KOPT-K1 (cell line): ENCODE results near the gene RAPGEF6.
A peak's percentile ranks its signal among the peaks of the same experiment; 100 is the strongest.
"Not testable (repeated sequence)": the region's sequence is repeated elsewhere in the genome, so short reads cannot be mapped to it uniquely, and the experiment has no call there.

Source experiments
- H3K27ac ChIP-seq: fragments of 200-600 bp; sonication (generic); 2 replicates; pipeline ENCODE4 v1.5.1; 2016; ENCODE audit warnings: antibody characterized with exemption, mild to moderate bottlenecking, low read depth, low read length; ENCODE audit not compliant: poor library complexity, severe bottlenecking
- H3K36me3 ChIP-seq: fragments of 200-600 bp; sonication (generic); 2 replicates; pipeline ENCODE4 v1.5.1; 2017; ENCODE audit warnings: antibody characterized with exemption, mild to moderate bottlenecking, low read length, moderate library complexity; ENCODE audit not compliant: insufficient read depth
- H3K9me3 ChIP-seq: fragments of 200-600 bp; sonication (generic); 2 replicates; pipeline ENCODE4 v1.5.1; 2017; ENCODE audit warnings: antibody characterized with exemption, low read length, mild to moderate bottlenecking; ENCODE audit not compliant: insufficient read depth, poor library complexity, severe bottlenecking

The RAPGEF6 gene

GRCh38 chr5:131607903-131608540, 27.0 kb downstream of the RAPGEF6 start:
- no peak overlapping the region for H3K27ac ChIP-seq
- H3K9me3 ChIP-seq: no peaks in the 10 kb centered on the region
- peaks cover under 1% of the 10 kb centered on the region; the same call in 1 of the 2 replicates for H3K36me3 ChIP-seq

DNA sequence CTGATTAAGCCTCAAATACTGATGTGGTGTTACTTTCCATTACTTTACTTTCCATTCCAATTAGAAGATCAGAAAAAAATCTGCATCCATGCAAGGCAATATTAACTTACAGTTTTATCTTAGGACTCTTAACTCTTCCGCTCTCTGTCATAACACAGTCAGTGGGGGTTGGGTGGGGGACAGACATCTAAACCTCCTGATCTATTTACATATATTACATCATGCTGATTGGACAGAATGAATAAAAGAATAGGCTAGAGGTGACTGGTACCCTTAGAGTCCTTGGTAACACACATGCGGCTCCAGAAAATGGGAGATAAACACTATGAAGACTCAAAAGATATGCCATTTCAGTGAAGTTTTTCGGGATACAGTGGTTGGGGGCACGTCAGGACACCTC, 27.6 kb downstream of the RAPGEF6 start:
- no peak overlapping the region for H3K27ac ChIP-seq
- no peaks in the 10 kb centered on the region for H3K9me3 ChIP-seq
- peaks cover 6% of the 10 kb centered on the region; the same call in 1 of the 2 replicates for H3K36me3 ChIP-seq

GRCh38 chr5:131605086-131605485, 29.9 kb downstream of the RAPGEF6 start:
- Histone ChIP-seq H3K36me3 (peaks cover 23% of the 10 kb centered on the region), H3K9me3 (no peaks in the 10 kb centered on the region), H3K27ac (no peak overlapping the region)

GRCh38 chr5:131595088-131596033, 39.7 kb downstream of the RAPGEF6 start:
- Histone ChIP-seq H3K9me3 (no peaks in the 10 kb centered on the region), H3K36me3 (peaks cover 14% of the 10 kb centered on the region; the same call in 1 of the 2 replicates), H3K27ac (peak overlapping the region; percentile 16)

- Histone ChIP-seq H3K36me3 (peaks cover 10% of the 10 kb centered on the region; the same call in 1 of the 2 replicates), H3K27ac (no peak overlapping the region), H3K9me3 (no peaks in the 10 kb centered on the region)
These were observed 41.1 kb downstream of the RAPGEF6 start for GRCh38 chr5:131593921-131594320.

DNA sequence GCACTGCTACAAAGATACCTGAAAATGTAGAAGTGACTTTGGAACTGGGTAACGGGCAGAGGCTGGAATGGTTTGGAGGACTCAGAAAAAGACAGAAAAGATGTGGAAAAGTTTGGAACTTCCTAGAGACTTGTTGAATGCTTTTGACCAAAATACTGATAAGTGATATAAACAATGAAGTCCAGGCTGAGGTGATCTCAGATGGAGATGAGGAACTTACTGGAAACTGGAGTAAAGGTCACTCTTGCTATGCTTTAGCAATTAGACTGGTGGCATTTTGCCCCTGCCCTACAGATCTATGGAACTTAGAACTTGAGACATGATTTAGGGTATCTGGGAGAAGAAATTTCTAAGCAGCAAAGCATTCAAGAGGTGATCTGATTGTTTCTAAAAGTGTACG, 41.6 kb downstream of the RAPGEF6 start:
- H3K36me3 ChIP-seq: peaks cover 13% of the 10 kb centered on the region; the same call in 1 of the 2 replicates
- not testable (repeated sequence) for H3K27ac ChIP-seq, H3K9me3 ChIP-seq

- no peak overlapping the region for H3K27ac ChIP-seq
- H3K36me3 ChIP-seq: peaks cover 32% of the 10 kb centered on the region; the same call in 1 of the 2 replicates
- H3K9me3 ChIP-seq: peaks cover 3% of the 10 kb centered on the region
These were observed 45.3 kb downstream of the RAPGEF6 start for GRCh38 chr5:131589510-131590348.

DNA sequence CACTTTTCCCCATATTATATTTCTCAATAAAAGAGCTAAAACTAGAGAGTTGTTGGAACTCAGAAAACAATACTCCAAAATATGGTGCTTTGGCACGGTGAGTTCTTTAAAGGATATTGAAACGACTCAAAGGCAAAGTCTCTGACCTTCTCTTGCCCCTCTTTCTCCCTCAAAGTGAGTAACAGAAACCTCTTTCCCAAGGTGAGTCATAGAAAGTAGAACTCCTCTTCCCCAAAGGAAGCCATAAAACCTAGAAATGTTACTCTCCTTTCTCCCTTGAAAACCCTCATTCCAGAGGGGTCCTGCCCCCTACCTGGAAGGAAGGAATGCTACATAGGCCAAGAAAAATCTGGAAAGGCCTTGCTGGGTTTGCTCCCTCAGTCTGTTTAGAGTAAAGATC, 47.5 kb downstream of the RAPGEF6 start:
- no peak overlapping the region for H3K27ac ChIP-seq
- peaks cover 3% of the 10 kb centered on the region for H3K9me3 ChIP-seq
- peaks cover 32% of the 10 kb centered on the region; the same call in 1 of the 2 replicates for H3K36me3 ChIP-seq

- peaks cover 24% of the 10 kb centered on the region for H3K9me3 ChIP-seq
- H3K36me3 ChIP-seq: peaks cover 43% of the 10 kb centered on the region
- H3K27ac ChIP-seq: no peak overlapping the region
These were observed 53.3 kb downstream of the RAPGEF6 start for GRCh38 chr5:131581702-131582101.

GRCh38 chr5:131579917-131580671, 54.9 kb downstream of the RAPGEF6 start:
- no peak overlapping the region for H3K27ac ChIP-seq
- H3K9me3 ChIP-seq: peaks cover 24% of the 10 kb centered on the region
- H3K36me3 ChIP-seq: peaks cover 48% of the 10 kb centered on the region

DNA sequence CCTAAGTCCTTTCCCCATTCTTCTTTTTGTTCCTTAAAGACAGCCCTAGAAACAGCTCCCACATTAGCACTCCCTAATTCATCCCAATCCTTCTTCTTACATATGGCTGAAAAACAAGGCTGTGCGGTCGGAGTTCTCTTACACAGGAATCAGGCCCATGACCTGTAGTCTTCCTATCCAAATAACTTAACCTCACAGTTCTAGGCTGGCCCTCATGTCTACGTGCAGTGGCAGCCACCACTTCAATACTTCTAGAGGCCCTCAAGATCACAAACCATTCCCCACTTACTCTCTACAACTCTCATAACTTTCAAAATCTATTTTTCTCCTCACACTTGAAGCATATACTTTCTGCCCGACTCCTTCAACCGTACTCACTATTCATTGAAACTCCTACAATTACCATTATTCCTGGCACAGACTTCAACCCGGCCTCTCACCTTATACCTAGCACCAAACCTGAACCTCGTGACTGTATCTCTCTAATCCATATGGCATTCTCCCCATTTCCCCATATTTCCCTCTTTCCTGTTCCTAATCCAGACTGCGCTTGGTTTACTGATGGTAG, 59.3 kb downstream of the RAPGEF6 start:
- Histone ChIP-seq H3K9me3 (peaks cover 17% of the 10 kb centered on the region), H3K27ac (no peak overlapping the region), H3K36me3 (peaks cover 41% of the 10 kb centered on the region)

DNA sequence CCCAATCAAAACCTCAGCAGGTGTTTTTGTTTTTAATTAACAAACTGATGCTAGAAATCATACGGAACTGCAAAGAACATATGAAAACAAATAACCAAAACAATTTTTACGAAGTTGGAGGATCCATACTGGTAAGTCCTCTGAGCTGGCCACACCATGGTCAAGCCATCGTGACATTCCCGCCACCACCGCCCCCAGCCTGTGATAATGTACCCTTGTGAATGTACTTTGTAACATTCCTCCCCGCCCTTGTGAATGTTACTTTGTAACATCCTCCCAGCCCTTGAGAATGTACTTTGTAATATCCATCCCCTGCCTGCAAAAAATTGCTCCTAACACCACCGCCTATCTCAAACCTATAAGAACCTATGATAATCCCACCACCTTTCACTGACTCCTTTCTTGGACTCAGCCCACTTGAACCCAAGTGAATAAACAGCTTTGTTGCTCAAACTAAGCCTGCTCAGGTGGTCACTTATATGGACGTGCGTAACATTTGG, 63.3 kb downstream of the RAPGEF6 start:
- peaks cover 6% of the 10 kb centered on the region for H3K9me3 ChIP-seq
- peaks cover 18% of the 10 kb centered on the region for H3K36me3 ChIP-seq
- no peak overlapping the region for H3K27ac ChIP-seq

DNA sequence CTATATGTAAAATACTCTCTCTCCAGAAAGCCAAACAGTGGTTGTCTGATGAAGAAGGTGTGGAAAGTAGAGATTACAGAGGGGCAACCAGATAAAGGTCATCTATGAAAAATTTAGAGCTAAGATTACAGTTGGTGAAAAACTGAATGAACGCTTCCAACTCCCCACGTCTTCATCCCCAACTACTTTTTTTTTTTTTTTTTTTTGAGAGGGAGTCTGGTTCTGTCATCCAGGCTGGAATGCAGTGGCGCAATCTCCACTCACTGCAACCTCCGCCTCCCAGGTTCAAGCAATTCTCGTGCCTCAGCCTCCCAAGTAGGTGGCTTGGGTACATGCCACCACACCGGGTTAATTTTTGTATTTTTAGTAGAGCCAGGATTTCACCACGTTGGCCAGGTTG, 64.3 kb downstream of the RAPGEF6 start:
- peaks cover 6% of the 10 kb centered on the region for H3K9me3 ChIP-seq
- peaks cover 12% of the 10 kb centered on the region for H3K36me3 ChIP-seq
- H3K27ac ChIP-seq: no peak overlapping the region

DNA sequence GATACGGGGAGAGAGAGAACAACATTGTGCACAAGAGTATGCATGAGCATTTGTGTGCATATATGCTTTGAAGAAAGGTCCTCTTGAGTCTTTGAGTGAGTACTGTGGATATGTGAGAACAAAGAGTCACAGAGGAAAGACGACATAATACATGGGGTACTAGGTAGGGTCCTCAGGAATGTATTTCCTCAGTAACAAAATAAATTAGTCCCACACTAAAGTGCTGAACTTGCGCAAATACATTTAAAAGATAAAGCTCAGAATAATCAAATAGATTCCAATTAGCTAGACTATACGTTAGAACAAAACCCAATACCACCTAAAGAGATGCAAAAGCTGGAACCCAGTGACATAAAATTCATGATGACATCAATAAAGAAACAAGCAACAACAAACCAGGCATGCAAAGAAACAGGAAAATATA, 70.8 kb downstream of the RAPGEF6 start:
- Histone ChIP-seq H3K27ac (no peak overlapping the region), H3K9me3 (no peaks in the 10 kb centered on the region), H3K36me3 (peaks cover 11% of the 10 kb centered on the region)
